Lower leg skin (tissue), 3 donors: ENCODE results near the gene BMP6.

Experiments used
- CTCF ChIP-seq, 3 donors: fragments of 450-650 bp; IDR thresholded peaks; one replicate each; pipeline ENCODE4 v1.5.1; 2016; ENCODE audit warnings: antibody characterized with exemption in 3 of 3, mild to moderate bottlenecking in 3 of 3, moderate library complexity in 2 of 3
- POLR2A ChIP-seq, 2 donors: fragments of 450-650 bp; IDR thresholded peaks; one replicate each; pipeline ENCODE4 v1.6.1; 2016 to 2017; ENCODE audit warnings: antibody characterized with exemption in 2 of 2, mild to moderate bottlenecking in 1 of 2, moderate library complexity in 1 of 2

- TF ChIP-seq CTCF (IDR thresholded peaks at IDR 0.05) (no peak), POLR2A (IDR thresholded peaks at IDR 0.05) (no peak)
Measured at GRCh38 chr6:7922596-7922995, 196.7 kb downstream of the BMP6 start.
